Hepatocyte (in vitro differentiated cells): ENCODE data around the gene MAB21L4. TPM values are rescaled to one million over a fixed set of nuclear protein-coding genes. Genes with fewer than 3 reads are reported as not detected.

ENCODE experiments used
- DNase-seq: peaks from one replicate; pipeline ENCODE4 v3.0.0-alpha.2; 2016; ENCODE audit warnings: low spot score
- H2AFZ ChIP-seq: fragments of 200-600 bp; sonication (generic); 2 replicates; pipeline ENCODE4 v1.6.0; 2016; ENCODE audit warnings: antibody characterized with exemption, mild to moderate bottlenecking
- H3K27ac ChIP-seq: fragments of 200-600 bp; sonication (generic); 2 replicates; pipeline ENCODE4 v1.5.1; 2016; ENCODE audit warnings: mild to moderate bottlenecking
- H3K27me3 ChIP-seq: fragments of 200-600 bp; sonication (generic); 2 replicates; pipeline ENCODE4 v1.6.1; 2016
- H3K36me3 ChIP-seq: fragments of 200-600 bp; sonication (generic); replicated peaks from 2 replicates; pipeline ENCODE4 v1.5.1; 2016; ENCODE audit warnings: low read depth; ENCODE audit not compliant: insufficient read depth
- H3K4me1 ChIP-seq: fragments of 200-600 bp; sonication (generic); 2 replicates; pipeline ENCODE4 v1.5.1; 2016; ENCODE audit warnings: mild to moderate bottlenecking, moderate library complexity; ENCODE audit not compliant: insufficient read depth
- H3K4me2 ChIP-seq: fragments of 200-600 bp; sonication (generic); 2 replicates; pipeline ENCODE4 v1.6.0; 2016
- H3K4me3 ChIP-seq: fragments of 200-600 bp; sonication (generic); 2 replicates; pipeline ENCODE4 v1.5.1; 2016; ENCODE audit warnings: mild to moderate bottlenecking
- H3K79me2 ChIP-seq: fragments of 200-600 bp; sonication (generic); 2 replicates; pipeline ENCODE4 v1.6.0; 2017; ENCODE audit warnings: mild to moderate bottlenecking
- H3K9me2 ChIP-seq: fragments of 200-600 bp; sonication (generic); replicated peaks from 2 replicates; pipeline ENCODE4 v1.6.0; 2017; ENCODE audit warnings: mild to moderate bottlenecking; ENCODE audit not compliant: insufficient read depth
- H3K9me3 ChIP-seq: fragments of 200-600 bp; sonication (generic); 2 replicates; pipeline ENCODE4 v1.5.1; 2016; ENCODE audit warnings: low read depth, mild to moderate bottlenecking
- H4K20me1 ChIP-seq: fragments of 200-600 bp; sonication (generic); 2 replicates; pipeline ENCODE4 v1.6.0; 2016; ENCODE audit warnings: mild to moderate bottlenecking; ENCODE audit not compliant: insufficient read depth, poor library complexity, severe bottlenecking
- EZH2 ChIP-seq: fragments of 200-600 bp; sonication (generic); IDR thresholded peaks from 2 replicates; pipeline ENCODE4 v1.6.1; 2016; ENCODE audit warnings: antibody characterized with exemption, mild to moderate bottlenecking, borderline replicate concordance
- EZH2phosphoT487 ChIP-seq: fragments of 200-600 bp; sonication (generic); IDR thresholded peaks from one replicate; pipeline ENCODE4 v1.6.1; 2018; ENCODE audit warnings: antibody characterized with exemption, mild to moderate bottlenecking, low read depth, moderate library complexity; ENCODE audit not compliant: unreplicated experiment, severe bottlenecking
- WGBS: methylation state at CpG from one replicate; pipeline ENCODE4 v1.1.6; 2016; ENCODE audit warnings: low lambda C conversion rate; ENCODE audit errors: missing lambda C conversion rate; 5-methylcytosine and 5-hydroxymethylcytosine counted together
- polyA plus RNA-seq: library from polyadenylated mRNA; unstranded; fragments of >200 nt; fragmentation: Nextera tagmentation; extraction: Ambion mirVana; gene quantifications from 2 replicates; pipeline ENCODE4 v1.2.1, GENCODE V29; 2016
- total RNA-seq: library from RNA; depleted of rRNA; stranded (reverse); fragments of >200 nt; gene quantifications from 2 replicates; pipeline ENCODE4 v1.2.3, GENCODE V29; 2014
- TF ChIP-seq, protein P1 (sequence below): fragments of 200-600 bp; sonication (generic); IDR thresholded peaks from 2 replicates; pipeline ENCODE4 v1.5.1; 2016; ENCODE audit warnings: antibody characterized with exemption, mild to moderate bottlenecking; ENCODE audit not compliant: poor library complexity

MAB21L4 gene
- total and polyA plus RNA-seq, 2 experiments from 2014 or later, result 11.5 to 34.5 TPM

DNA sequence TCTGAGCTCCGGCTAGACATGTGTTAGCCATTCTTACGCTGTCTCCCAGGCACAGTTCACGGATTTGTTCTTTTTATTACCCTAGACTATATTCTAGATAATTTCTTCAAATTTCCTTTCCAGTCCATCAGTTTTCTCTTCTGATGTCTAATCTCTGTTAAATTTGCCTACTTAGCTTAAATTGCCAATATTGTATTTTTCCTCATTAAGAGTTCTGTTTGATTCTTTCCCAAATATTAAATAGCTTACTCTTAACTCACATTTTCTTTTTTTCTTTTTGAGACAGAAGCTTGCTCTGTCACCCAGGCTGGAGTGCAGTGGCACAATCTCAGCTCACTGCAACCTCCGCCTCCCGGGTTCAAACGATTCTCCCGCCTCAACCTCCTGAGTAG lies 31.4 kb upstream of the MAB21L4 start:
- 91% methylated on average over 7 of the region's 7 CpGs for WGBS
- H3K9me3 ChIP-seq, result no peaks in the 10 kb centered on the region
- no peak overlapping the region for H2AFZ ChIP-seq
- H3K4me1 ChIP-seq, result no peaks in the 10 kb centered on the region
- H3K79me2 ChIP-seq, result no peaks in the 10 kb centered on the region
- H3K36me3 ChIP-seq, result no peaks in the 10 kb centered on the region
- no peak overlapping the region for H3K4me3 ChIP-seq
- DNase-seq, result no peak
- H4K20me1 ChIP-seq, result no peaks in the 10 kb centered on the region
- H3K27ac ChIP-seq, result no peak overlapping the region
- no peaks in the 10 kb centered on the region for H3K27me3 ChIP-seq
- H3K9me2 ChIP-seq, result no peaks in the 10 kb centered on the region
- H3K4me2 ChIP-seq, result no peak overlapping the region
- TF ChIP-seq EZH2 (no peak), EZH2phosphoT487 (no peak)
- TF ChIP-seq, protein P1, sequence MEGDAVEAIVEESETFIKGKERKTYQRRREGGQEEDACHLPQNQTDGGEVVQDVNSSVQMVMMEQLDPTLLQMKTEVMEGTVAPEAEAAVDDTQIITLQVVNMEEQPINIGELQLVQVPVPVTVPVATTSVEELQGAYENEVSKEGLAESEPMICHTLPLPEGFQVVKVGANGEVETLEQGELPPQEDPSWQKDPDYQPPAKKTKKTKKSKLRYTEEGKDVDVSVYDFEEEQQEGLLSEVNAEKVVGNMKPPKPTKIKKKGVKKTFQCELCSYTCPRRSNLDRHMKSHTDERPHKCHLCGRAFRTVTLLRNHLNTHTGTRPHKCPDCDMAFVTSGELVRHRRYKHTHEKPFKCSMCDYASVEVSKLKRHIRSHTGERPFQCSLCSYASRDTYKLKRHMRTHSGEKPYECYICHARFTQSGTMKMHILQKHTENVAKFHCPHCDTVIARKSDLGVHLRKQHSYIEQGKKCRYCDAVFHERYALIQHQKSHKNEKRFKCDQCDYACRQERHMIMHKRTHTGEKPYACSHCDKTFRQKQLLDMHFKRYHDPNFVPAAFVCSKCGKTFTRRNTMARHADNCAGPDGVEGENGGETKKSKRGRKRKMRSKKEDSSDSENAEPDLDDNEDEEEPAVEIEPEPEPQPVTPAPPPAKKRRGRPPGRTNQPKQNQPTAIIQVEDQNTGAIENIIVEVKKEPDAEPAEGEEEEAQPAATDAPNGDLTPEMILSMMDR, result no peak

DNA sequence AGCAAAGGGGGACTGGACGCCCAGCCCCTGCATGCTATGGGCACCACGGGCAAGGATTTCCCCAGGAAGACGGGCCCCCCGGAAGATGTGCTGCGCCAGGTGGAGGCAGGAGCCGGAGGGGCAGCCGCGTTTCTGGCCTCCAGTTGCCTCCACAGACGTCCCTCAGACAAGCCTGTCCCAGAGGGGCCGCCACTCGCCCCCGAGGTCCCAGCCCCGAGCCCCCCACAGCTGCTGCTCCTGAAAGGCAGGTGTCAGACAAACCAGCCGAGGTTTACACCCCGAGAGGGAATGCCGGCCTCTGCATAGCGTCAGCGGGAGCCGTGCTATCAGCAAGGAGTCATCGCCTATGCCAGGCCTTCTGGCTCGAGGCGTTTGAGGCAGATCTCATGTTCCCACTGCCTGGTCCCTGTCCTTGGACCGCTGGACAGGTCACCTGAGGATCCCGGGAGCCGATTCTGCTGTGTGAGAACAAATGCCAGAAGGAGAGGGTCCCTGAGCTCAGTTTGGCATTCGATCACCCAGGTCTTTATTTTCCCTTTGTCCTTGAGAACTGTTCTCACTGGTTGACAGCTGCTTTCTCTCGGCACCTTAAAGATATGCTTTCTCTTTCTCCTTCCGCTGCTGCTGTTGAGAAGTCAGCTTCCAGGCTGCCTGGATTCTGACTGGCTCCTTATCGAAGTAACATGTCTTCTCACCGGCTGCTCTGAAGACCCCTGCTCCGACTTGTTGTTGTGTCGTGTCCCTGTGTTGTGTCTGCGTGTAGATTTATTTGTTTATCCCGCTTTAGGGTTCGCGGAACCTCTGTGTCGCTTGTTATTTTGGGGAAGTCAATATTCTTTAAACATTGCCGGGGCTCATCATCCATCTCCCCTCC lies 30.8 kb upstream of the MAB21L4 start:
- no peak for DNase-seq
- Histone ChIP-seq H3K9me2 (no peaks in the 10 kb centered on the region), H3K4me1 (no peaks in the 10 kb centered on the region), H3K4me3 (no peak overlapping the region), H3K9me3 (no peaks in the 10 kb centered on the region), H3K4me2 (peak overlapping the region; percentile 37), H3K79me2 (no peaks in the 10 kb centered on the region), H2AFZ (peak overlapping the region; percentile 16), H3K36me3 (no peaks in the 10 kb centered on the region), H4K20me1 (no peaks in the 10 kb centered on the region), H3K27me3 (no peaks in the 10 kb centered on the region), H3K27ac (no peak overlapping the region)
- WGBS, result 65% methylated on average over 36 of the region's 38 CpGs
- TF ChIP-seq, protein P1, result no peak
- TF ChIP-seq EZH2phosphoT487, result no peak
- TF ChIP-seq EZH2, result no peak

DNA sequence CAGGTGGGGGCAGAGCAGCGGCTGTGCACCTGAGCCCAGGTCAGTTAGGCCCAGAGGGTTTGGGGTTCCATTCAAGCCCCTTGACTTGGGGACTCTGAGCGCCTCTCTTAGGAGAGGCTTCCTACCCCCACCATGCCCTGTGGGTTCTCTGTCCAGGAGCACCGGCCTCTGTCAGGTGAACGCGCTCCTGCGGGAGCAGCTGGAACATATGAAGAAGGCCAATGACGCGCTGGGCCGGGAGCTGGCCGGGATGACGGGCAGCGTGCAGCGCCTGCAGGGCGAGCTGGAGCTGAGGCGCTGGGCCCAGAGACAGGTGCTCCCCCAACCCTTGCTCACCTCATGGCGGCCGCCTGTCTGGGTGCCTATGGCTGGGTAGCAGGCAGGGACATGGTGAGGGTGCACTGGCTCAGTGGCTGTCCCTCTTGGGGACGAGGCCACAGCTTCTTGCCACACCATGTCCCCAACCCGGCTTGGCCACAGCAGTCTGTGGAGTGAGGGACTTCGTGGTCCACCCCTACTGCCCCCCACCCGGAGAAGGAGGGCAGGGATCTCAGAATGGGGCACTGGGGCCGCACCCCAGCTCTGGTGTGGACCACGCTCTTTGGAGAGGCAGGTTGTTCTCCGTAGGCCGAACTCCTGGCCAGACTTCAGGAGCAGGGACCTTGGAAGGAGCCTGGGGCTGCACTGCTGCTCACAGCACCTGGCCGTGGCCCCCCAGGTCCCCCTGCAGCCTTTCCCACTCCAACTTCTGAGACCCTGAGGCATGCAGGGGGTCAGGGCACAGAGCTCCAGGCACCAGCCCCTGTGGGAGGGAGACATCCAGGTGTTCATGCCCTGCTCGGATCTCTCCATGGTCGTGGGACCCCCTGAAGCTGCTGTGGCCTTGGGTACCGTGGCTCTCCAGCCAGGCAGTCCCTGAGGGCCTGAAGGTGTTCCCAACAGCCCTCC lies 29.9 kb upstream of the MAB21L4 start:
- Histone ChIP-seq H3K9me3 (no peaks in the 10 kb centered on the region), H3K9me2 (no peaks in the 10 kb centered on the region), H3K27me3 (no peaks in the 10 kb centered on the region), H3K36me3 (no peaks in the 10 kb centered on the region), H3K27ac (no peak overlapping the region), H3K79me2 (no peaks in the 10 kb centered on the region), H3K4me3 (no peak overlapping the region), H4K20me1 (no peaks in the 10 kb centered on the region), H3K4me2 (no peak overlapping the region), H2AFZ (no peak overlapping the region), H3K4me1 (no peaks in the 10 kb centered on the region)
- WGBS, result 95% methylated on average over 29 of the region's 29 CpGs
- no peak for DNase-seq
- TF ChIP-seq EZH2 (no peak), EZH2phosphoT487 (no peak)
- TF ChIP-seq, protein P1, result no peak
